Activated naive CD4-positive, alpha-beta T cell treated with anti-CD3 and anti-CD28 coated beads, Interleukin-2, amount 50 U/mL, for 24 hours (primary cell): ENCODE data around the gene AOC1.
"Not testable (repeated sequence)": the region's sequence is repeated elsewhere in the genome, so short reads cannot be mapped to it uniquely, and the experiment has no call there.

ENCODE experiments used
- H3K27ac Mint-ChIP-seq: one replicate; pipeline ENCODE4 v1.8.0; 2021; ENCODE audit warnings: mild to moderate bottlenecking, mixed read lengths
- H3K27me3 Mint-ChIP-seq: one replicate; pipeline ENCODE4 v1.8.0; 2021; ENCODE audit warnings: mixed read lengths
- H3K36me3 Mint-ChIP-seq: one replicate; pipeline ENCODE4 v1.8.0; 2021; ENCODE audit warnings: mixed read lengths
- H3K4me1 Mint-ChIP-seq: one replicate; pipeline ENCODE4 v1.8.0; 2021; ENCODE audit warnings: mixed read lengths
- H3K4me3 Mint-ChIP-seq: one replicate; pipeline ENCODE4 v1.8.0; 2021; ENCODE audit warnings: mild to moderate bottlenecking, mixed read lengths
- H3K9me3 Mint-ChIP-seq: one replicate; pipeline ENCODE4 v1.8.0; 2021; ENCODE audit warnings: mixed read lengths

The AOC1 gene

GRCh38 chr7:150852371-150852905, at the start of gene AOC1:
Gene AOC1, plus strand, starts transcription at chr7:150852517. Its CDS starts 3,954 bp downstream, at chr7:150856471.
- Mint-ChIP-seq H3K9me3 (no peaks in the 10 kb centered on the region), H3K36me3 (no peaks in the 10 kb centered on the region), H3K4me3 (no peak within 1 kb of the TSS), H3K27ac (no peak within 1 kb of the TSS), H3K27me3 (peaks cover 11% of the 10 kb centered on the region), H3K4me1 (no peaks in the 10 kb centered on the region)

GRCh38 chr7:150803161-150803860, 49.0 kb upstream of the AOC1 start:
- H3K9me3 Mint-ChIP-seq, result no peaks in the 10 kb centered on the region
- peaks cover 3% of the 10 kb centered on the region for H3K36me3 Mint-ChIP-seq
- peaks cover 22% of the 10 kb centered on the region for H3K27me3 Mint-ChIP-seq
- no peak overlapping the region for H3K27ac Mint-ChIP-seq
- H3K4me3 Mint-ChIP-seq, result no peak overlapping the region
- H3K4me1 Mint-ChIP-seq, result peaks cover 16% of the 10 kb centered on the region

- Mint-ChIP-seq H3K36me3 (peaks cover 3% of the 10 kb centered on the region), H3K27me3 (peaks cover 12% of the 10 kb centered on the region), H3K9me3 (no peaks in the 10 kb centered on the region), H3K4me3 (no peak overlapping the region), H3K27ac (no peak overlapping the region), H3K4me1 (peaks cover 11% of the 10 kb centered on the region)
These were observed 47.5 kb upstream of the AOC1 start for GRCh38 chr7:150804802-150805201.

- Mint-ChIP-seq H3K36me3 (peaks cover 6% of the 10 kb centered on the region), H3K4me3 (no peak overlapping the region), H3K27me3 (peaks cover 19% of the 10 kb centered on the region), H3K27ac (no peak overlapping the region), H3K9me3 (peaks cover 4% of the 10 kb centered on the region), H3K4me1 (peaks cover 11% of the 10 kb centered on the region)
These were observed 46.5 kb upstream of the AOC1 start for GRCh38 chr7:150805864-150806263.

GRCh38 chr7:150806454-150806853, 45.9 kb upstream of the AOC1 start:
- Mint-ChIP-seq H3K27me3 (peaks cover 15% of the 10 kb centered on the region), H3K4me1 (peaks cover 7% of the 10 kb centered on the region), H3K9me3 (peaks cover 4% of the 10 kb centered on the region), H3K4me3 (no peak overlapping the region), H3K36me3 (peaks cover 6% of the 10 kb centered on the region), H3K27ac (no peak overlapping the region)

GRCh38 chr7:150806863-150807262, 45.5 kb upstream of the AOC1 start:
- Mint-ChIP-seq H3K4me3 (no peak overlapping the region), H3K4me1 (peaks cover 3% of the 10 kb centered on the region), H3K36me3 (peaks cover 6% of the 10 kb centered on the region), H3K27ac (no peak overlapping the region), H3K9me3 (peaks cover 4% of the 10 kb centered on the region), H3K27me3 (peaks cover 16% of the 10 kb centered on the region)

- not testable (repeated sequence) for H3K27ac Mint-ChIP-seq, H3K9me3 Mint-ChIP-seq, H3K36me3 Mint-ChIP-seq, H3K4me3 Mint-ChIP-seq, H3K4me1 Mint-ChIP-seq
- peaks cover 12% of the 10 kb centered on the region for H3K27me3 Mint-ChIP-seq
These were observed 44.5 kb upstream of the AOC1 start for GRCh38 chr7:150807616-150808438.

- Mint-ChIP-seq H3K27me3 (peaks cover 19% of the 10 kb centered on the region), H3K27ac (no peak overlapping the region), H3K4me3 (no peak overlapping the region), H3K36me3 (peaks cover 9% of the 10 kb centered on the region), H3K9me3 (peaks cover 14% of the 10 kb centered on the region), H3K4me1 (no peaks in the 10 kb centered on the region)
These were observed 37.9 kb upstream of the AOC1 start for GRCh38 chr7:150814328-150815001.

- no peaks in the 10 kb centered on the region for H3K4me1 Mint-ChIP-seq
These were observed 33.3 kb upstream of the AOC1 start for GRCh38 chr7:150818971-150819370.

GRCh38 chr7:150820148-150820547, 32.2 kb upstream of the AOC1 start:
- Mint-ChIP-seq H3K9me3 (peaks cover 10% of the 10 kb centered on the region), H3K36me3 (peaks cover 5% of the 10 kb centered on the region), H3K4me3 (no peak overlapping the region), H3K27me3 (peaks cover 9% of the 10 kb centered on the region), H3K4me1 (no peaks in the 10 kb centered on the region), H3K27ac (no peak overlapping the region)

More at GRCh38 chr7:150818971-150819370, 33.3 kb upstream of the AOC1 start:
- peaks cover 9% of the 10 kb centered on the region for H3K27me3 Mint-ChIP-seq
- H3K27ac Mint-ChIP-seq, result no peak overlapping the region
- peaks cover 10% of the 10 kb centered on the region for H3K9me3 Mint-ChIP-seq
- H3K36me3 Mint-ChIP-seq, result peaks cover 5% of the 10 kb centered on the region
- H3K4me3 Mint-ChIP-seq, result no peak overlapping the region

- peaks cover 9% of the 10 kb centered on the region for H3K9me3 Mint-ChIP-seq
- H3K27ac Mint-ChIP-seq, result no peak overlapping the region
These were observed 31.6 kb upstream of the AOC1 start for GRCh38 chr7:150820578-150821198.

GRCh38 chr7:150823043-150823442, 29.3 kb upstream of the AOC1 start:
- Mint-ChIP-seq H3K9me3 (no peaks in the 10 kb centered on the region), H3K27ac (no peak overlapping the region), H3K4me3 (no peak overlapping the region), H3K36me3 (no peaks in the 10 kb centered on the region), H3K27me3 (peaks cover 3% of the 10 kb centered on the region), H3K4me1 (no peaks in the 10 kb centered on the region)

More at GRCh38 chr7:150820578-150821198, 31.6 kb upstream of the AOC1 start:
- Mint-ChIP-seq H3K4me1 (no peaks in the 10 kb centered on the region), H3K4me3 (no peak overlapping the region), H3K36me3 (peaks cover 5% of the 10 kb centered on the region), H3K27me3 (peaks cover 7% of the 10 kb centered on the region)

- H3K27ac Mint-ChIP-seq, result no peak overlapping the region
- H3K9me3 Mint-ChIP-seq, result no peaks in the 10 kb centered on the region
- H3K36me3 Mint-ChIP-seq, result no peaks in the 10 kb centered on the region
- no peak overlapping the region for H3K4me3 Mint-ChIP-seq
- peaks cover 3% of the 10 kb centered on the region for H3K27me3 Mint-ChIP-seq
- no peaks in the 10 kb centered on the region for H3K4me1 Mint-ChIP-seq
These were observed 28.7 kb upstream of the AOC1 start for GRCh38 chr7:150823484-150824126.

GRCh38 chr7:150824379-150825177, 27.7 kb upstream of the AOC1 start:
- no peaks in the 10 kb centered on the region for H3K4me1 Mint-ChIP-seq
- H3K27me3 Mint-ChIP-seq, result peaks cover 3% of the 10 kb centered on the region
- H3K27ac Mint-ChIP-seq, result no peak overlapping the region
- H3K9me3 Mint-ChIP-seq, result no peaks in the 10 kb centered on the region
- no peak overlapping the region for H3K4me3 Mint-ChIP-seq
- H3K36me3 Mint-ChIP-seq, result no peaks in the 10 kb centered on the region
